MM.1S (cell line): ENCODE data around the gene SARS1.

Source experiments
- DNase-seq: peaks from one replicate; pipeline ENCODE4 v3.0.0-alpha.2; 2015
- H2AFZ ChIP-seq: fragments of 300-600 bp; sonication (generic); 2 replicates; pipeline ENCODE4 v1.6.0; 2016; ENCODE audit warnings: antibody characterized with exemption, low read length
- H3F3A ChIP-seq: fragments of 300-600 bp; sonication (generic); 2 replicates; pipeline ENCODE4 v1.6.1; 2016; ENCODE audit warnings: mild to moderate bottlenecking, antibody characterized with exemption, low read length, moderate library complexity, mixed read lengths; ENCODE audit not compliant: insufficient read depth
- H3K27ac ChIP-seq: fragments of 300-600 bp; sonication (generic); 2 replicates; pipeline ENCODE4 v1.5.1; 2016; ENCODE audit warnings: mild to moderate bottlenecking, low read length
- H3K27me3 ChIP-seq: fragments of 300-600 bp; sonication (generic); replicated peaks from 2 replicates; pipeline ENCODE4 v1.6.0; 2016; ENCODE audit warnings: low read length; ENCODE audit not compliant: insufficient read depth
- H3K36me3 ChIP-seq: fragments of 300-600 bp; sonication (generic); replicated peaks from 2 replicates; pipeline ENCODE4 v1.6.1; 2016; ENCODE audit warnings: mild to moderate bottlenecking, low read length, mixed read lengths; ENCODE audit not compliant: insufficient read depth
- H3K4me1 ChIP-seq: fragments of 300-600 bp; sonication (generic); 2 replicates; pipeline ENCODE4 v1.6.1; 2016; ENCODE audit warnings: low read length, mixed read lengths
- H3K4me2 ChIP-seq: fragments of 300-600 bp; sonication (generic); 2 replicates; pipeline ENCODE4 v1.6.0; 2016; ENCODE audit warnings: low read depth, low read length
- H3K4me3 ChIP-seq: fragments of 300-600 bp; sonication (generic); 2 replicates; pipeline ENCODE4 v1.5.1; 2016; ENCODE audit warnings: low read length, mixed read lengths
- H3K79me2 ChIP-seq: fragments of 300-600 bp; sonication (generic); 2 replicates; pipeline ENCODE4 v1.6.1; 2016; ENCODE audit warnings: mixed run types, low read length, mixed read lengths
- H3K9ac ChIP-seq: fragments of 300-600 bp; sonication (generic); 2 replicates; pipeline ENCODE4 v1.6.1; 2016; ENCODE audit warnings: low read length, mixed read lengths
- H3K9me2 ChIP-seq: fragments of 300-600 bp; sonication (generic); replicated peaks from 2 replicates; pipeline ENCODE4 v1.6.1; 2016; ENCODE audit warnings: mild to moderate bottlenecking, low read length, mixed read lengths; ENCODE audit not compliant: insufficient read depth
- H3K9me3 ChIP-seq: fragments of 300-600 bp; sonication (generic); replicated peaks from 2 replicates; pipeline ENCODE4 v1.6.1; 2016; ENCODE audit warnings: mild to moderate bottlenecking, low read length, mixed read lengths; ENCODE audit not compliant: insufficient read depth
- H4K20me1 ChIP-seq: fragments of 300-600 bp; sonication (generic); 2 replicates; pipeline ENCODE4 v1.6.1; 2016; ENCODE audit warnings: mild to moderate bottlenecking, low read length, moderate library complexity, mixed read lengths; ENCODE audit not compliant: insufficient read depth
- EZH2 ChIP-seq: fragments of 300-600 bp; sonication (generic); optimal IDR thresholded peaks from 2 replicates; pipeline ENCODE3; 2017; ENCODE audit warnings: low read depth, mild to moderate bottlenecking, antibody characterized with exemption, low read length, mixed read lengths
- EZH2phosphoT487 ChIP-seq: fragments of 300-600 bp; sonication (generic); IDR thresholded peaks from 2 replicates; pipeline ENCODE4 v1.6.1; 2018; ENCODE audit warnings: antibody characterized with exemption, low read length
- TF ChIP-seq, protein P1 (sequence below): fragments of 300-600 bp; sonication (generic); IDR thresholded peaks from 2 replicates; pipeline ENCODE4 v1.5.1; 2016; ENCODE audit warnings: antibody characterized with exemption, low read length, mixed read lengths

The SARS1 gene

DNA sequence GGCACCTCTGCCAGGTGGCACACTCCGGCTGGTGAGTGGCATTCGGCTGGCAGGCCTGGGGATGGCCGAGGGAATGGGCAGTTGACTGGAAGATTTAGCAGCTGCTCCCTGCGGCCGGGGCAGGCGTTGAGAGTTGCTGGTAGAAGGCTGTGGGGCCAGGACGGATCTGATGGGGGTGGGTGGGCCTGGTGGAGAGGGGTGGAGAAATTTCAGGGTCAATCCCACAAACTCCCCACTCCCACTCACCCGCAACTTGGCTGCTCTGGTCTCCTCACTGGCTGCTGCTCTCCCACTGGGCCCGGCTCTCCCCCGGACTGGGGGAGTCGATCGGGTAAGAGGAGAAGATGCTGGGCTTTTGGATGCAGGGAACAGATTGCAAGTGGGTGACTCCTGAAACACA lies 67.1 kb downstream of the SARS1 start:
- Histone ChIP-seq H3K9me3 (no peaks in the 10 kb centered on the region), H2AFZ (no peak overlapping the region), H4K20me1 (no peaks in the 10 kb centered on the region), H3K4me1 (peaks cover 19% of the 10 kb centered on the region), H3K4me3 (no peak overlapping the region), H3K36me3 (no peaks in the 10 kb centered on the region), H3K27me3 (no peaks in the 10 kb centered on the region), H3K9ac (no peak overlapping the region), H3K79me2 (peaks cover 7% of the 10 kb centered on the region; the same call in 1 of the 2 replicates), H3K9me2 (no peaks in the 10 kb centered on the region), H3K27ac (no peak overlapping the region), H3F3A (peaks cover 10% of the 10 kb centered on the region; the same call in 1 of the 2 replicates), H3K4me2 (no peak overlapping the region)
- no peak for DNase-seq
- no peak for TF ChIP-seq EZH2phosphoT487
- TF ChIP-seq, protein P1, sequence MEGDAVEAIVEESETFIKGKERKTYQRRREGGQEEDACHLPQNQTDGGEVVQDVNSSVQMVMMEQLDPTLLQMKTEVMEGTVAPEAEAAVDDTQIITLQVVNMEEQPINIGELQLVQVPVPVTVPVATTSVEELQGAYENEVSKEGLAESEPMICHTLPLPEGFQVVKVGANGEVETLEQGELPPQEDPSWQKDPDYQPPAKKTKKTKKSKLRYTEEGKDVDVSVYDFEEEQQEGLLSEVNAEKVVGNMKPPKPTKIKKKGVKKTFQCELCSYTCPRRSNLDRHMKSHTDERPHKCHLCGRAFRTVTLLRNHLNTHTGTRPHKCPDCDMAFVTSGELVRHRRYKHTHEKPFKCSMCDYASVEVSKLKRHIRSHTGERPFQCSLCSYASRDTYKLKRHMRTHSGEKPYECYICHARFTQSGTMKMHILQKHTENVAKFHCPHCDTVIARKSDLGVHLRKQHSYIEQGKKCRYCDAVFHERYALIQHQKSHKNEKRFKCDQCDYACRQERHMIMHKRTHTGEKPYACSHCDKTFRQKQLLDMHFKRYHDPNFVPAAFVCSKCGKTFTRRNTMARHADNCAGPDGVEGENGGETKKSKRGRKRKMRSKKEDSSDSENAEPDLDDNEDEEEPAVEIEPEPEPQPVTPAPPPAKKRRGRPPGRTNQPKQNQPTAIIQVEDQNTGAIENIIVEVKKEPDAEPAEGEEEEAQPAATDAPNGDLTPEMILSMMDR: no peak
- no peak for TF ChIP-seq EZH2

DNA sequence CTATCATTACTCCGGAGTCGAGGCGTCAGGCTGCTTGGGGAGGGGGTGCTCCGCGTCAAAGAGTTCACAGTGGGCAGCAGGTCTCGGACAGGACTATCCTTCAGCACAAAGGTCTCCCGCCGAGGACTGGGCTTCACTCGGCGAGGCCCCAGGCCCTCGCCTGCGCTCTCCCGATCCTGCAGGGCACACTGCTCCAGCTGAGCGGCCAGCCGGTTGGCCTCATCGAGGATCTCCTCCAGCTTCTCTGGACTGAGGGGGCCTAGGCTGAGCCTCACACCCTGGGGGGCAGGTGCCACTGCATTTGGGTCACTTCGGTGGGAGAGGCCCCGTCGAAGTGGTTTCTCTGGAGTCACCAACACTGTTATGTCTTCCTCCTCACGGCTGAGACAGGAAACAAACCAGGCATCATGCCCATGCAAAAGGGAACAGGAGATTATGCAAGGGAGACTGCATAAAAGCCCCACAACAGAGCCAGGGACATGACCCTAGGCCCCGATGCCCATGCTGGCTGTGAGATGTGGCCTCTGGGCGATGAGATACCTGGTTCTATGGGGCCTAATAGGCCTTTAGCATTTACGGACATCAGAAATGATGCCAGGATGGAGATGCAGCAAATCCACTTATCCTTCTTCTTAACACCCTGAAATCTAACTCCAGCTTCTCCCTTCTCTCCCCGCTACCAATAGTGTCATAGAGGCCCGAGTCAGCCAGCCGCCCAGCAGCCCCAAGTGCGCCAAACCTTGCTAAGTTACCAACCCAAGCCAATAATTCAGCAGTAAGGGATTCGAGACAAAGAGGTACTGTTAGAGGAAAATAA lies 68.2 kb downstream of the SARS1 start:
- peak overlapping the region; percentile 80 for H3K4me3 ChIP-seq
- H3K9me2 ChIP-seq: no peaks in the 10 kb centered on the region
- peaks cover 10% of the 10 kb centered on the region; the same call in 1 of the 2 replicates for H3F3A ChIP-seq
- peak overlapping the region; percentile 31; the same call in 1 of the 2 replicates for H3K9ac ChIP-seq
- peak overlapping the region; percentile 89; the same call in 1 of the 2 replicates for H3K4me2 ChIP-seq
- peaks cover 7% of the 10 kb centered on the region; the same call in 1 of the 2 replicates for H3K79me2 ChIP-seq
- H3K9me3 ChIP-seq: no peaks in the 10 kb centered on the region
- TF ChIP-seq, protein P1: no peak
- no peak for TF ChIP-seq EZH2phosphoT487
- H4K20me1 ChIP-seq: no peaks in the 10 kb centered on the region
- no peak overlapping the region for H2AFZ ChIP-seq
- peaks cover 19% of the 10 kb centered on the region for H3K4me1 ChIP-seq
- no peaks in the 10 kb centered on the region for H3K27me3 ChIP-seq
- no peaks in the 10 kb centered on the region for H3K36me3 ChIP-seq
- DNase-seq: no peak
- no peak overlapping the region for H3K27ac ChIP-seq

DNA sequence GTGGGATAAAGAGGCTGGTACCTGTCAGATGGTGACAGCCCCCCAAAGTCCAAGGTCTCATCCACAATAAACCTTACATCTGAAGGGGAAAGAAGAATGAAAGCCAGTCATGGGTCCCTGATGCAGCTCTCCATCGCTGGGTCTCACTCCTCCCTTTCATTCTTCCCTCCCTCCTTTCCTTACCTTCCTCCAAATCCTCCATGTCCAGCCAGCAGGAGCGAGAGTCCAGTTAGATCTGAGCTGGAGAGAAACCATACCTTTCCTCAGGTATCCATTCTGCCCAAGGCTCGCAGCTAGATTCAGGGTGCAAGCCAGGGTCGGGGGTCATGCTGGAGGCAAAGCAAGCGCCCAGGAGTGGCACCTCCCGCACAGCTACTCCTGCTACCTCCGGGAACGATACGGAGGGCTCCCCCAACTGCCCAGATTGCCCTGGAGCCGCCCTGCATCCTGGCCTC lies 68.8 kb downstream of the SARS1 start:
- H3K4me1 ChIP-seq: peaks cover 14% of the 10 kb centered on the region; the same call in 1 of the 2 replicates
- H3K27me3 ChIP-seq: no peaks in the 10 kb centered on the region
- H3K9me2 ChIP-seq: no peaks in the 10 kb centered on the region
- peak overlapping the region; percentile 86 for H2AFZ ChIP-seq
- H3K79me2 ChIP-seq: peaks cover 7% of the 10 kb centered on the region; the same call in 1 of the 2 replicates
- no peaks in the 10 kb centered on the region for H4K20me1 ChIP-seq
- H3F3A ChIP-seq: peaks cover 10% of the 10 kb centered on the region; the same call in 1 of the 2 replicates
- no peaks in the 10 kb centered on the region for H3K36me3 ChIP-seq
- H3K4me3 ChIP-seq: peak overlapping the region; percentile 80
- peak overlapping the region; percentile 89 for H3K4me2 ChIP-seq
- no peaks in the 10 kb centered on the region for H3K9me3 ChIP-seq
- TF ChIP-seq, protein P1: no peak
- TF ChIP-seq EZH2: no peak
- no peak for TF ChIP-seq EZH2phosphoT487
- H3K9ac ChIP-seq: peak overlapping the region; percentile 31; the same call in 1 of the 2 replicates
- H3K27ac ChIP-seq: no peak overlapping the region
- no peak for DNase-seq
